Measurements from ENCODE around the gene B4GALT7.
"Not testable (repeated sequence)": the region's sequence is repeated elsewhere in the genome, so short reads cannot be mapped to it uniquely, and the experiment has no call there.

The B4GALT7 gene, protein sequence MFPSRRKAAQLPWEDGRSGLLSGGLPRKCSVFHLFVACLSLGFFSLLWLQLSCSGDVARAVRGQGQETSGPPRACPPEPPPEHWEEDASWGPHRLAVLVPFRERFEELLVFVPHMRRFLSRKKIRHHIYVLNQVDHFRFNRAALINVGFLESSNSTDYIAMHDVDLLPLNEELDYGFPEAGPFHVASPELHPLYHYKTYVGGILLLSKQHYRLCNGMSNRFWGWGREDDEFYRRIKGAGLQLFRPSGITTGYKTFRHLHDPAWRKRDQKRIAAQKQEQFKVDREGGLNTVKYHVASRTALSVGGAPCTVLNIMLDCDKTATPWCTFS

DNA sequence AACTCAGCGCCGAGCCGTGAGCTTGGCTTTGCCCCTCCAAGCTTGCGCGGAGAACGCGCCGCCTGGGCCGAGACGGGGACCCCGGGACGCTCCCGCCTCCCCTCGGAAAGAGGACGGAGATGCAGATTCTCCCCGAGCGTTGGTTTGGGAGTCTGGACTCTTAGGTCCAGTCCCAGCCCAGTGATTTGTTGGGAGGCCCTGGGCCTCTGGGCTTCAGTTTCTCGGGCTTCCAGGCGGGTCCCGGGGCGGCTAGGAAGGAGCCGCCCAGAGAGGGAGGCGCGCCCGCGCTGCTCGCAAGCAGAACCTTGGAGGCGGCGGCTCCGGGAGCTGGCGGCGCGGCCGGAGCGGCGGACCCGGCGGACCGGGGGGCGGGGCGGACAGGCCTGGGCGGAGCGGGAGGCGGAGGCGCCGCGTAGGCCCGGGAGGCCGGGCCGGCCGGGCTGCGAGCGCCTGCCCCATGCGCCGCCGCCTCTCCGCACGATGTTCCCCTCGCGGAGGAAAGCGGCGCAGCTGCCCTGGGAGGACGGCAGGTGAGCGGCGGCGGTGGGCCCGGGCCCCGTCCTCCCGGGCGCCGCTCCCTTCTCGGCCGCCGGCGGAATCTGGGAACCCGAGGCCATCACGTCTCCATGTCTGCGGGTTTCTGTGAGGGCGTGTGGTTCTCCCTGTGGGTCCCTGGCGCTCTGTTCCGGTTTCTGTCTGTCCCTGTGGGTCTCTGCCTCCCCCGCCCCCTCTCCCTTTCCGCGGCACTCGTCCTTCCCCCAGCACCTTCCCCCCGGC, at the start of gene B4GALT7:
Gene B4GALT7, plus strand, starts transcription at position 402 of the 777 bp plus-strand sequence. Its CDS starts 79 bp downstream, at position 481.
- peak; percentile 77 to 80 for DNase-seq (ENCODE audit: low read depth in 2 of 2)

DNA sequence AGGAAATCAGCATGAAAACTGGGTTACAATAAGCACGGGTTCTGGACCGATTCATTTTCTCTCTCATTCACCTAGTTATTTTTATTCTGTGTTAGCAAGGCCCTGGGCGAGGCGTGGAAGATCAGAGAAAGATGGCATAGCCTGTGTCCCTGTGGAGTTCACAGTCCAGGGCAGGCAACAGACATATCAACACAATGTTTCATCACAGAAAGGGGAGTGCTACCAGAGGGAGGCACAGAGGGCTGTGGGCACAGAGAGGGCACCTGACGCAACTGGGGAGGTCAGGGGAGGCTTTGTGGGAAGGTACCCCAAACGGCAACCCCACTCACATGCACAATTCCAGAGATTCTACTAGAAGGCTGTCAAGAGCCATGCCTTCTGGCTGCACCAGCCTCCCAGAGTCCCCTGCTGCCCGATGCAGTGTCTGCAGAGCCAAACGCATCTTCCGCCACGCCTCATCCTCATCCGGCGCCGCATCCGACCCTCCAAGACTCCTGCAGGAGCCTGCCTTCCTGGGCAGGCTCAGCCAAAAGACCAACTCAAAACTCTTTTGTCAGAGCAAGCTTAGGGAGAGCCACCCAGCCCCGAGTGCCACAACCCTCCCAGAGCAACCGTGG, 47.0 kb upstream of the B4GALT7 start:
- DNase-seq (ENCODE audit: low read depth in 2 of 2) = no peak

DNA sequence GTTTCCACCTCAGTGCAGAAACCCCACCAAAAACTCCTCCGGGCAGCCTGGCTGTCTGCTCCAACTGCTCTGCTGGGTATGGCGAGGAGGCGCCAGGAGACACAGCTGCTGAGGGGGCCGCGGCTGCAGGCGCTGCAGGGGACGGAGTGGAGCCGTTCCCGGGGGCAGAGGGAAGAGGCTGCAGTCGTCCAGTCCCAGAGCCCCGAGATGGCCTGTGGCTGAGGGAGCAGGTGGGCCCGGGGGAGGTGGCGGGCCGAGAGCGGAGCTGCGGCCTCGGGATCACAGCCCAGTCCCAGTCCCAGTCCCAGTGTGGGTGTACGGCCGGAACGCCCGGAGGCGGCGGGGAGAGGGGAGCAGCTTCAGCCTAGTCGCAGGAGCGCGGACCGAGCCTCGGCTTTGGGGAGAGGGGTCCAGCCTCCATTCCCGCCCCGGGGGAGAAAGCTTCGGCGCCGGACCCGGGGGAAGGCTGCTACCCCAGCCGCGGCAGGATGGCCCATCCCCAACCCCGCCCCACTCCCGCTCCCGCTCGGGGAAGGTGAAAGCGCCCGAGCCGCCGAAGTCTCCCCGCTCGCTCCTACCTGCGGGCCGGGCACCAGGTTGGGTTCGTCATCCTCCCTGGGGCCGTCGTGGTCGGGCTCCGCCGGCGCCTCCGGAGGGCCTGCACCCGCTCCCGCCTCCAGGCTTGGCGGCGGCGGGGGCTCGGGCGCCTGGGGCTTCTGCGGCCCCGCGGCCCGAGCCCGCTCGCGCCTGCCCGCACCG, 46.1 kb upstream of the B4GALT7 start:
- no peak for DNase-seq (ENCODE audit: low read depth in 2 of 2)

DNA sequence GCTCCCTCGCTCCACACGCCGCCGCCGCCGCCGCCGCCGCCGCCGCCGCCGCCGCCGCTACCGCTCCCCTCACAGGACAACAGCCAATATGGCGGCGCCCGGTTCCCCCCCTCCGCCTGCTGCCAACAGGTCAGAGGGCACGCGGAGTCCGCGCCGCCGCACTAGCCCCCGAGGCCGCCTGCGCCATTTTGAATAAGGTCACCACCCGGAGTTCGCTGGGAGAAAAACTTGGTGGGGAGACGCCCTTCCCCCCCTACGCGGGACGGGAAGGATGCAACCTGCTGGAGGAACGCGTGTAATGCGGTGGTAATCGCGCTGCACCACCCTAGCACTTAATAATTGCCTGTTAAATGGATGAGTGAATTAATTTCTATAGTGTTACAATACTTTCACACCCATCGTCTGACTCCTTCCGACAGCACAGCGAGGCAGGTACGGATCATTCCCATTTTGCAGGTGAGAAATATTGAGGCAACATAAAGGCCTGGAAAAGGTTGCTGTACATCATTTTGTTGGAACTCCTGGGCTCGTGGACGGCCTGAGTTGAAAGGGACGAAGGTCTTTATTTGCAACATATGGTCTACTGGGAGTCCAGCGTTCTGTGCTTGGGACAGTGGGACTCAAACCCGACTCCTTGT, 45.3 kb upstream of the B4GALT7 start, which contains the start of gene FAM193B:
Gene FAM193B, minus strand, starts transcription at position 90 of the 638 bp plus-strand sequence. CDS start 105 bp downstream, outside the sequence.
- DNase-seq (ENCODE audit: low read depth in 2 of 2) = peak; percentile 92 to 94

DNA sequence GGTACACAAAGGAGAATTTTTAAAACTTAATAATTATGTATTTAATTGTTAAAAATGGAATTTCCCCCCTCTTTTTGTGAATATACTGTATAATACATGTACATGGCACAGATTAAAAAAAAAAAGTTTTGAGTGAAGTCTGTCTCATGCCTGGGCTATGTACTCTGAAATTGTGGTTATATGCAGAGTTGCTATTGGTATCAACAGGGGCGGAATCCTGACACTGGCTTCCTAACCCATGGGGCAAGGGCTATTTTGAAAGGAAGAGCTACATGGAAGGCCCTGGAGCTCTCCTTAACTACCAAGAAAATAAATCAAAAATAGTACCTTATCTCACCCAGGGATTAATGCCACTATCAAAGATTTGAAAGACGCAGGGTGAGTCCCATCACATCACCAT, 44.7 kb upstream of the B4GALT7 start:
- DNase-seq (ENCODE audit: low read depth in 2 of 2) = no peak

DNA sequence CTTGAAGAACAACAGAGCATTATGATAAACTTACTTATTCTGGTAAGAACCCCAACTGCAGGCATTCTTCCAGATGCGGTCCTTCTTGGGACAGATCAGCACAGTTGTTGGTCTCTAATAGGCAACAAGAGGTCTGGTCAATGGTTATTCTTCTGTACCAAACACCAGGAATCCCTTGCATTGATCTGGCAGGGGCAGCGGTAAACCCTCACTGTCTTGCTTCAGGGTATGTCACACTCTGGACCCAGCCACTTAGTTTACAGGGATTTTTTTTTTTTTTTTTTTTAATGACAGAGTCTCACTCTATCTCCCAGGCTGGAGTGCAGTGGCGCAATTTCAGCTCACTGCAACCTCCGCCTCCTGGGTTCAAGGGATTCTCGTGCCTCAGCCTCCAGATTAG, 44.3 kb upstream of the B4GALT7 start:
- no peak for DNase-seq (ENCODE audit: low read depth in 2 of 2)

DNA sequence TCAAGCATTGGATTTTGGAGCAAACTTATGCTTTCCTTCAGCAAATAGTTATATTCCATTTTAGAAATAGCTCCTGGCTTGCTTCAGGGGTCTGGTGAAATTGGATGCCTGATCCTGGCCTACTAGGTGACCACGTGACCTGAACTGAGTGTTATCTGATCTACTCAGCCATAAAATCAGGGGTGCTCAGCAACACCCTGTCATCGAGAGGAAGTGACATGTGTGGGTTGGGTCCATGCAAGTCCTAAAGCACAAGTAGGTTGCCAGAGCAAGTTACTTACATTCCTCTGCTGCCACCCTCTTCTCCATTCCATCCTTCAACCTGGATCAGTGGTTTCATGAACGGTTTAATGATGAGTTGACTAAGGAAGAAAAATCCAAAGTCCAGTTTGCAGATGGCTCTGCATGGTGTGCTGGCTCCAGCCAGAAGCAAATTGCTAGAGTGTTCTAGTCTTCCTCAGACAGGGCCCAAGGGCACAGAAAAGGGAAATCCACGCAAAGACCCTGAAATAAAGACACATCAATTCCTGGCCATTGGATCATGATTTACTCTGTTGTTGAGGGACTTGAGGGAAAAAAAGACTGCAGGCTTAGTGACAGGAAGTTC, 42.8 kb upstream of the B4GALT7 start:
- DNase-seq (ENCODE audit: low read depth in 2 of 2) = no peak

DNA sequence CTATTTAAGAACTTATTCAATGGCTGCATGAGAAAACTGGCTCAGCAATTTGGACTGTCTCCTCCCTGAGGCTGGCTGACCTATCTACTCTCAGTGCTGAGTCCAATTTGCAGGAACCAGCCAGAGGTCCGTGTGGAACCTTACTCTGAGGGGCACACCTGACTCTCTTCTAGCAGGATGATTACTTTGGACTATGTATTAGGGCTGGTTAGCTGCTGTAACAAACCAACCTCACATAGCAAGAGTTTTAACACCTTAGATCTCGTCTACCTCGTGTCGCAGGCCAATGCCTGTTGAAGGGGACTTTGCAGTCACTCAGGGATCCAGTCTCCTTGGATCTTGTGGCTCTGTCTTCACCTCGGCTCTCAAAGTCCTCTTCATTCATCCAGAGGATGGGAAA, 42.1 kb upstream of the B4GALT7 start:
- DNase-seq (ENCODE audit: low read depth in 2 of 2) = no peak

DNA sequence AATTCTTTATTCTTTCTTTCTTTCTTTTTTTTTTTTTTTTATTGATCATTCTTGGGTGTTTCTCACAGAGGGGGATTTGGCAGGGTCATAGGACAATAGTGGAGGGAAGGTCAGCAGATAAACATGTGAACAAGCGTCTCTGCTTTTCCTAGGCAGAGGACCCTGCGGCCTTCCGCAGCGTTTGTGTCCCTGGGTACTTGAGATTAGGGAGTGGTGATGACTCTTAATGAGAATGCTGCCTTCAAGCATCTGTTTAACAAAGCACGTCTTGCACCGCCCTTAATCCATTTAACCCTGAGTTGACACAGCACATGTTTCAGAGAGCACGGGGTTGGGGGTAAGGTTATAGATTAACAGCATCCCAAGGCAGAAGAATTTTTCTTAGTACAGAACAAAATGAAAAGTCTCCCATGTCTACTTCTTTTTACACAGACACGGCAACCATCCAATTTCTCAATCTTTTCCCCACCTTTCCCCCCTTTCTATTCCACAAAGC, 40.4 kb upstream of the B4GALT7 start:
- not testable (repeated sequence) for DNase-seq (ENCODE audit: low read depth in 2 of 2)

DNA sequence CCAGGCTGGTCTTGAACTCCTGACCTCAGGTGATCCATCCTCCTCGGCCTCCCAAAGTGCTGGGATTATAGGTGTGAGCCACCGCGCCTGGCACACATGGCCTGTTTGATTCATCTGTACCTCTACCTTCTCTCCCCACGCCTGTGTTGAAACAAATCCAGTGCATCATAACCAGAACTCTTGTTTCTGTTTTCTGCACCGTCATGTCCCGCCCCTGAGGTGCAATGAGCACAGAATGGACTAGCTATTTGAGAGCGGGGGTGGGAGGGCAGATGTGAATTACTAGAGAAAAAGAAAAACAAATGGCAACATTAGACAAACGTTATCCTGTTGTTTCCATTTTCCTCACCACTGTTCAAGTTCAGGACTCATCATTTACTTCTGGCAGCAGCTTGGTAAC, 34.9 kb upstream of the B4GALT7 start:
- DNase-seq (ENCODE audit: low read depth in 2 of 2) = no peak

DNA sequence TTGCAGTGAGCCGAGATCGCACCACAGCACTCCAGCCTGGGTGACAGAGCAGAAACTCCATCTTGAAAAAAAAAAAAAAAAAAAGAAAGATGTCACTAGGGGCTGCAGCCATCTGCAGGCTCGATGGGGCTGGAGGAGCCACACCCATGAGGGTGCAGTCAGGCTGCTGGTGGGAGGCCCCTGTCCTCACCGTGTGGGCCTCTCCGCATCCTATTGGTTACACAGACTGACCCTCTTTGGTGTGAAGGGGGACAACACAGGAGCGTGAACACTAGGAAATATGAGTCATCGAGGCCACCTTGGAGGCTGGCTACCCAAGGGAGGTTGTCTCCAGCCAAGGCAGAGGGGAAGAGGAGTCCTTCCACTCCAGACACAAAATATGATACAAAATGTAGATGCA, 31.6 kb upstream of the B4GALT7 start:
- no peak for DNase-seq (ENCODE audit: low read depth in 2 of 2)

DNA sequence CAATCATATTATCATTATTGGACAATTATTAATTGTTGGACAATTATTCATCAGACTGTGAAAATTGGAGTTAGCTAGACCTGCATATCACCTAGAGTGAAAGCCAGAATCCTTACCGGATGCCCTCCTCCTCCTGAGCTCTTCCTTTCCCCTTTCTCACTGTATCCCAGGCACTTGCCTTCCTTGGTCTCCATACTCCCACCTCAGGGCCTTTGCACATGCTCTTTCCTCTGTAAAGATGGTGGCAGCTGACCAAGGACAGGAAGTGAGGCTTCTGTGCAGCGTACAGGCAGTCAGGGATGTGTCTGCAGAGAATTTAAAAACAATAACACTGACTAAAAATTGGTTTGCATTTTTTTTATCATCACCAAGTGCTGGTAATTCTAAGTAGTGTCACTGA, 30.0 kb upstream of the B4GALT7 start:
- no peak for DNase-seq (ENCODE audit: low read depth in 2 of 2)

DNA sequence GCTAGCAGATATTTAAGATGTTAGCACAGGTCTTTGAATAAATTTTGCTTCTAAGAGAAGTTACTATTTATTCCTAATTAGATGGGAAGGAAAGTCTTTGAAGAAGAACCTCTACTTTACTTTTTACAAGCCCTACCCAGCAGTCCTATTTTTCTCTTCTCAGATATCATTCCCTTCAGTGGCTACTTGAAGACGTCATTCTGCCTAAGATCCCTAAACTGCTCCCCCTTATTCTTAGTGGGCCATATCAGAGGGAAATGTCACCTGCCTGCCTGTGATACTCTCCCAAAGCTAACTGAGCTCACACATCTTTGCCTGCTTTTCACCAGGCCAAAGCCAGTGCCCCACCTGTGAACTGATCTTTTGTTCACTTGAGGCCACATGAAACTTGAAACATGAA, 24.4 kb upstream of the B4GALT7 start:
- no peak for DNase-seq (ENCODE audit: low read depth in 2 of 2)

DNA sequence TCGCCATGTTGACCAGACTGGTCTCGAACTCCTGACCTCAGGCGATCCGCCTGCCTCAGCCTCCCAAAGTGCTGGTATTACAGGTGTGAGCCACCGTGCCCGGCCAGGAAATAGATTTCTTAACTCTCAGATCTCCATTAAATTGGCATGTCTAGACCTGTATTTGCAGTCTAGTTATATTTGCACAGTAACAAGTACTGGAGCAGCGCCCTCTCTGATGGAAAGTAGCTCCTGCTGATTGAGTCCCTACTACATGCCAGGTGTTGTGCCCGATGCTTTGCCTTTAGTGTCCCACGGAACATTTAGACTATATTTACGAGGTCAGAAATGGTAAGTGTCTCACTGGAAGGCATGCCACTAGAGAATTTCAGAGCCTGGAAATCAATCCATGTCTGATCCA, 23.8 kb upstream of the B4GALT7 start:
- DNase-seq (ENCODE audit: low read depth in 2 of 2) = no peak

DNA sequence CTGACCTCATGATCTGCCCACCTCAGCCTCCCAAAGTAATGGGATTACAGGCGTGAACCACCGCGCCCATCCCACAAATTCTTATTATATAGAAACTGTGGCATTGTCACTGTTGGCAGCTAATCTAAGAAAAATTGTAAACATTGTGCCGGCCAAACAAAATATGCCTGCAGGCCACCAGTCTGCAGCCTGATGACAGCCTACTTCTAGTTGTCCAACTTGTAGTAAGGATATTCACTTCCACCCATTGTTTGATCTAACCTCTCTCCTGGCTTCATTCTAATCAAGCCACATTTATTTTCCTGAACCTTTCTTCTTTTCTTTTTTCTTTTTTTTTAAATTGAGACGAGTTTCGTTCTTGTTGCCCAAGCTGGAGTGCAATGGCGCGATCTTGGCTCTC, 21.6 kb upstream of the B4GALT7 start:
- DNase-seq (ENCODE audit: low read depth in 2 of 2) = no peak

DNA sequence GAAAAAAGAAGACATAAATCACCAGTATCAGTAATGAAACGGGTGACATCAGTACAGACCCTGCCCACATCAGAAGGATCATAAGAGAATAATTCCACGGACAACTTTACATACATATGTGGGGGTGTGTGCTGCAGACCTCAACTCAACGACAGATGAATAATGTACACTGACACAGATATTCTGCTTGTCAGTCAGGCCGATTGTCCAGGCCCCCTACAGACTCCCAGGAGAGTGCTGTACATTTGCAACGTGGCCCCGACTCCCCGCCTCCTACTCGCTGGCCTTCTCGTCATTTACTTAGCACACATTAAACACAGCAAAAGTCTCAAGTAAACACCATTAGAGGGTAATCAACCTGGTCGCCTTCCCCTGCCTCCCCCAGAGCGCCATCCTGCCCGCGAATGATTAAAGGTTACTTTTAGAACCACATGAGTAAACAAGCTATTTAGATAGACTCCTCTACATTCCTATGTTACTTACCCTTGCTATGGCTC, 11.5 kb upstream of the B4GALT7 start:
- DNase-seq (ENCODE audit: low read depth in 2 of 2) = no peak

DNA sequence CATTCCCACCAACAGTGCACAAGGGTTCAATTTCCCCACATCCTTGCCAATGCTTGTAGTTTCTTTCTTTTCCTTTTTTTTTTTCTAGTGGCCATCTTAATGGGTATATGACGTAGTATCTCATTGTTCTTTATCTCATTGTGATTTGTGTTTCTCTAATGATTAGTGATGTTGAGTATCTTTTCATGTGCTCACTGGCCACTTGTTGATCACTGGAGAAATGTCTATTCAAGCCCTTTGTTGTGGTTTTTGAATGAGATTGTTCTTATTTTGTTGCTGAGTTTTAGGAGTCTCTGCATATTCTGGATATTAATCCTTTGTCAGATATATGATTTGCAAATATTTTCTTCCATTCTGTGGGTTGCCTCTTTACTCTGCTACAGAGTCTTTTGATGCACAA, 9.5 kb upstream of the B4GALT7 start:
- DNase-seq (ENCODE audit: low read depth in 2 of 2) = no peak

DNA sequence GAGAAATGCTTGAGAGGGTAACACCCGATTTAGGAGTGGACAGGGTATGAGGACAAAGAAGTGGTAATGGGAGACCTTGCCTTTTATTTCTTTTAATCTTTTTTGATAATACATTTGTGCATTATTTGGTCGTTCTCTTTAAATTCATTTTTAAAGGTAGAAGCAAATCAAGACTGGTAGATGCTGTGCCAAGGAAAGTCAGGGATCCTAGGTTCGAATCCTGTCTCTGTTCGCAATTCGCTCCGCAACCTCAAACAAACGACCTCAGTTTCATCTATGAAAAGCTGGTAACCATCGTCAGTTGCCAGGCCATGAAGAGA, 8.3 kb upstream of the B4GALT7 start:
- DNase-seq (ENCODE audit: low read depth in 2 of 2) = no peak

DNA sequence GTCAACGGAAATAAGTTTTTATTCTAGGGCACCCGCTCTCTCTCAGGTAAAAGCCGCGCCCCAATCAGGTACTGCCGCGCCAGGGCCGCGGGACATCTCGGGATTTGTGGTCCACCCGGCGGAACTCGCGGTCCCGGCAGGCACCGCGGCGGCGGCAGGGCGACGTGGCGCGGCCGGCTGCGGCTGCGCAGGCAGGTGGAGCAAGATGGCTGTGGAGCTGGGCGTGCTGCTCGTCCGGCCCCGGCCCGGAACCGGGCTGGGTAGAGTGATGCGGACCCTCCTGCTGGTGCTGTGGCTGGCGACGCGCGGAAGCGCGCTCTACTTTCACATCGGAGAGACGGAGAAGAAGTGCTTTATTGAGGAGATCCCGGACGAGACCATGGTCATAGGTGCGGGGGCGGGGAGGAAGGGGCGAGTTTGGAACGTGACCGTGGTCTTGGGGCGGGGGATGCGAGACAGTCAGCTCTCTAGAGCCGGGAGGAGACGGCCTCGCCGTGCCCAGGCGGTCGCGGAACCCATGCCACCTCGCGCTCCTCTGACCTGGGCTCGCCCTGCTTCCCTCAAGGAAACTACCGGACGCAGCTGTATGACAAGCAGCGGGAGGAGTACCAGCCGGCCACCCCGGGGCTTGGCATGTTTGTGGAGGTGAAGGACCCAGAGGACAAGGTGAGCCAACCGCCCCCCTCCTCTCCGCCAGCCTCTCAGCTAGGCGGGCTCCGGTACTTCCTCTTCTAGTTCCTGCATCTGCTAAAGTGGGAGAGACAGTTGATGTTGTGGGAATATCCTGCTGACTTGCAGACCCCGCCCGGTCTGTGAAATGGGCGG, 7.7 kb upstream of the B4GALT7 start, which contains the start of gene TMED9:
Gene TMED9, plus strand, starts transcription at position 194 of the 825 bp plus-strand sequence. Its CDS starts 12 bp downstream, at position 206.
- DNase-seq (ENCODE audit: low read depth in 2 of 2) = peak; percentile 74 to 78

DNA sequence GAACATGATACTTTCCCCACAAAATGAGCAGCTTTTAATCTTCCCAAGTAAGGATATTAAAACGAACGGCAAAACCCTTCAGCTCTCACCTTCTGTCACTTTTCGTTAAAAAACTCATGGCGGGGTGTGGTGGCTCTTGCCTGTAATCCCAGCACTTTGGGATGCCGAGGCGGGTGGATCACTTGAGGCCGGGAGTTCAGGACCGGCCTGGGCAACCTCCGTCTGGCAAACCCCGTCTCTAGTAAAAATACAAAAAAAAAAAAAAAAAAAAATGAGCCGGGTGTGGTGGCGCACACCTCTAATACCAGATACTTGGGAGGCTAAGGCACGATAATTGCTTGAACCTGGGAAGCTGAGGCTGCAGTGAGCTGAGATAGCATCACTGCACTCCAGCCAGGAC, 7.0 kb upstream of the B4GALT7 start:
- DNase-seq (ENCODE audit: low read depth in 2 of 2) = no peak
